Measurements from ENCODE around the gene MARK1. TPM values are rescaled to one million over a fixed set of nuclear protein-coding genes. Genes with fewer than 3 reads are reported as not detected.

Gene MARK1
- total RNA-seq, 3 donors from 2014 or later: 1.4 to 11.2 (median 1.8) TPM

GRCh38 chr1:220696863-220697231, 168.9 kb downstream of the MARK1 start:
- ATAC-seq (no peak), DNase-seq (no peak)

GRCh38 chr1:220697326-220697725, 169.4 kb downstream of the MARK1 start:
- TF ChIP-seq CTCF (IDR thresholded peaks at IDR 0.05): no peak
- DNase-seq (no peak), ATAC-seq (no peak)
- Histone ChIP-seq H3K9me3 (no peaks in the 10 kb centered on the region), H3K36me3 (ENCODE audit: low read depth) (no peaks in the 10 kb centered on the region), H3K4me3 (no peak overlapping the region), H3K4me1 (ENCODE audit: low read depth) (no peaks in the 10 kb centered on the region)
- intact Hi-C loops (cut with DNase I, micrococcal nuclease): no loop called here

More at GRCh38 chr1:220696863-220697231, 168.9 kb downstream of the MARK1 start:
- Histone ChIP-seq H3K4me3 (no peak overlapping the region), H3K9me3 (no peaks in the 10 kb centered on the region), H3K36me3 (ENCODE audit: low read depth) (no peaks in the 10 kb centered on the region), H3K4me1 (ENCODE audit: low read depth) (no peaks in the 10 kb centered on the region)
- TF ChIP-seq CTCF (IDR thresholded peaks at IDR 0.05): no peak
- intact Hi-C loops (cut with DNase I, micrococcal nuclease): no loop called here

- no peaks in the 10 kb centered on the region for H3K4me1 ChIP-seq (ENCODE audit: low read depth)
- H3K4me3 ChIP-seq: no peak overlapping the region
- ATAC-seq: no peak
- no peaks in the 10 kb centered on the region for H3K9me3 ChIP-seq
- H3K36me3 ChIP-seq (ENCODE audit: low read depth): no peaks in the 10 kb centered on the region
- no peak for TF ChIP-seq CTCF (IDR thresholded peaks at IDR 0.05)
- intact Hi-C loops (cut with DNase I, micrococcal nuclease): no loop called here
- DNase-seq: no peak
These were observed 170.7 kb downstream of the MARK1 start for GRCh38 chr1:220698607-220699016.

- TF ChIP-seq CTCF (IDR thresholded peaks at IDR 0.05): no peak
- Histone ChIP-seq H3K9me3 (no peaks in the 10 kb centered on the region), H3K36me3 (ENCODE audit: low read depth) (no peaks in the 10 kb centered on the region), H3K4me3 (no peak overlapping the region), H3K4me1 (ENCODE audit: low read depth) (no peaks in the 10 kb centered on the region)
- DNase-seq: no peak
- ATAC-seq: no peak
- intact Hi-C loops (cut with DNase I, micrococcal nuclease): no loop called here
These were observed 171.1 kb downstream of the MARK1 start for GRCh38 chr1:220699044-220699443.

GRCh38 chr1:220700556-220701179, 172.7 kb downstream of the MARK1 start:
- Histone ChIP-seq H3K36me3 (ENCODE audit: low read depth) (no peaks in the 10 kb centered on the region), H3K9me3 (no peaks in the 10 kb centered on the region), H3K4me3 (no peak overlapping the region), H3K4me1 (ENCODE audit: low read depth) (no peaks in the 10 kb centered on the region)
- ATAC-seq: peak; percentile 68
- peak in 1 of 3 donors; percentile 26 for DNase-seq
- TF ChIP-seq CTCF (IDR thresholded peaks at IDR 0.05): no peak
- intact Hi-C loops (cut with DNase I, micrococcal nuclease): no loop called here

GRCh38 chr1:220701974-220702373, 174.0 kb downstream of the MARK1 start:
- intact Hi-C loops (cut with DNase I, micrococcal nuclease): no loop called here
- no peak overlapping the region for H3K4me3 ChIP-seq

More at GRCh38 chr1:220701974-220702373, 174.0 kb downstream of the MARK1 start:
- H3K4me1 ChIP-seq (ENCODE audit: low read depth): no peaks in the 10 kb centered on the region
- DNase-seq (no peak), ATAC-seq (no peak)
- H3K36me3 ChIP-seq (ENCODE audit: low read depth): no peaks in the 10 kb centered on the region
- no peak for TF ChIP-seq CTCF (IDR thresholded peaks at IDR 0.05)
- no peaks in the 10 kb centered on the region for H3K9me3 ChIP-seq
